KBM-7 (cell line): ENCODE measurements around the gene HYAL1.
A peak's percentile ranks its signal among the peaks of the same experiment; 100 is the strongest.

Source experiments
- DNase-seq: peaks from one replicate; pipeline ENCODE4 v3.0.0-alpha.2; 2015
- in situ Hi-C: fragments of 300-500 bp; cut with MboI; formaldehyde crosslinking; loops from 2 replicates; pipeline ENCODE4 v1.14.3; 2020; ENCODE audit warnings: low sequenced_read_pairs, low pct_unique_long_range_greater_than_20kb, mixed read lengths

The HYAL1 gene

DNA sequence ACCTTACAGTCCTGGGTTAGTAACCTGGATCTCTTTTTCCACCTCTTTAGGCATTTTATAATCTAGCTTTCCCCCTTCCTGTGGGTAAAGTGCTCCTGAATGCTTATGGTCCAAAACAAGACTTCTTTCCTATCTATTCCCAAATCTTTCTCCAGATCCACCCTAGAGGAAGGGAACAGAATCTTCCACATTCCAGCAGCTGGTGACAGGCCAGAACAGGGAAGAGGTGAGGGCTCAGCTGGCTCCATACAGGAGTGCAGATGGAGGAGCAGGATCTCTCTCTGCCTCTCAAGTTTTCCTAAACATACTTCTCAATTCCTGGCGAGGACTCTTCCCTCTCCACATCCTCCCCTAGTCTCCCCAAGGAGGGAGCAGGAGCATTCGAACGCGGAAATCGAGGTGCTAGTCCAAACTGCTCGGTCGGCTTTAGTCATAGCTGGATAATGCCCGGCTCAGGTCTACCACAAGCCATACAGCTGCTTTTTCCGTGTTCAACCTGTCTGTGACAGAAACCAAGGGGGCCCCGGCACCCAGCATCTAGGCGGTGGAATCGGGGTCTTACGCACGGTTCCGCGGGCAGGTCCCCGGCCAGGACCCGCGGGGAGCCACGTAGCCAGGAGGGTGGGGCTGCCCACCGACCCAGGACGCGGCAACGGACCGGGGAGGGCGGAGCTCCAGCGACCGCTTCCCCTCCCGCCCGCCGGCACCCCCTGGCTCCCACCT is 33.2 kb upstream of the HYAL1 start:
- no peak for DNase-seq
- in situ Hi-C loops, result no loop called here

DNA sequence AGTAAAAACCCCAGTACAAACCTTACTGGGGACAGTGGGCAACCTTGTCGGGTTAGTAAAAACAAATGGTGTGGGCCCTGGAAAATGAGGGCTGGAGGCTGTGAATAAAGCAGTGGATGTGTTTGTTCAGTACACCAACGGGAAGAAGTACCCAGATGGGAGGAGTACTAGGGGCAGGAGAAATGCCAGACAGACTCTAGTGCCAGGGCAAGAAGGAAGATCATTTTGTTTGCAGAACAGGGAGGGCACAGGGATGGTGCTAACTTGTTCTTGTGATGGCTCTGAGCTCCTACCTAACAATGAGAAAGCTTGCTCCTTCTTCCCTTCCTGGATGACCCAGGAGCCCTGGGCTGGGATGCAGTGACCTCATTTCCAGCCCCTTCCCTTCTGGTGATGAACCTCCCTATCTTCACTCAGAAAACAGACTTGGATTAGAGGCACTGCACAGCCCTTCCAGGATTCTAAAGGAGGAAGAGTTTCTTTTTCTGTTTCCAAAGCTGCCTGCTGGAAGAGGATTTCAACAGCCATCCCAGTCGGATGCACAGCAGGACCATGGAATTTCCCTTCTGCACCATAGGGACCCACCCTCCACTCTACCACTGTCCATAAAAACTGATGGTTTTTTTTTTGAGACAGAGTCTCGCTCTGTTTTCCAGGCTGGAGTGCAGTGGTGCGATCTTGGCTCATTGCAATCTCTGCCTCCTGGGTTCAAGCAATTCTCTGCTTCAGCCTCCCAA is 31.1 kb upstream of the HYAL1 start:
- in situ Hi-C loops, result no loop called here
- no peak for DNase-seq

DNA sequence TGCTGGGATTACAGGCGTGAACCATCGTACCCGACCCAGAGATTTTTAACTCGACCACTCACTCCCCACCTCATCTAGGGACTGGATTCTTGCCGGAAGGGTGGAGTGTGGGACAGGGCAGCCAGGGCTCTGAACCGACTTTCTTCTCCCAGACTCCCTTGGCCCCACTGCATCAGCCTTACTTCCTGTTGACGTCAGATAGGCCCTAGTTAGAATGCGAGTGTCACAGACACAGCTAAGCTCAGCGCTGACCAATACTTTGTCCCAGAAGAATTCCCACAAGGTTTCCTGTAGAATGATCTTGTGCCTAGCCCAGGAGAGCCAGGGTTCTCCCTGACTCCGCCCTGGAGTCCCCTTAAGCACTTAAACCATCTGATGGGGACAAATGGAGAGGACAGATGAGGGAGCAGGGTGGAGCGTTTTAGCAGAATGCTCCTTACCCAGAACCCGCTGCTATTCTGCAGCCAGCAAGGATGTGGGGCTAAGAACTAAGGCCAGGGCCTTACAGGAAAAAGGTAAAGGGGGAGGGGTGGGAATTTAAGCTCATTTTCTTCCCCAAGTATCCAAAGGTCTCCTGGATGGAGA is 30.5 kb upstream of the HYAL1 start:
- no peak for DNase-seq
- in situ Hi-C loops, result no loop called here

DNA sequence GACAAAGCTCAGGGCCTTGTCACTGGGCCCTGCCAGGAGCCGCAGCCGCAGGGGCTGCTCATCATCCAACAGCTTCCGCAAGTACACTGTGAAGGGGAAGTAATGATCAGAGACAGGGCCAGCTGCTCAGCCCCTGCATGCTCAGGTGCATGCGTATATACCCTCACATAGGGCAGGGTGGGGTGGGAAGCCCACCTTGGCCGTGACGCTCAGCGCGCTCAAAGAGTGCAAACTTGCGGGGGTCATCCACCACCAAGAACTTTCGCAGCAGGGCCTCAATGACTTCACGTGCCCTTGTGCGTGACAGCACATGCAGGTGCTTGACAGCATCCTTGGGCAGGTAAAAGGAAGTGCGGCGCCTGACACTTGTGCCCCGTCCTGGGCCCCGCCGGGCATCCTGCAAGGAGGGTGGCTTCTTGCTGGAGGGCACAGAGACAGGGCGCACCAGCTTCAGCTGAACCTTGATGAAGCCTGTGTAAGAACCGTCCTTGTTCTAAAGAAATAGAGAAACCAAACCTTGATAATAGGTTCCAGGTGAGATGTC is 28.1 kb upstream of the HYAL1 start:
- DNase-seq, result no peak
- in situ Hi-C loops, result no loop called here

DNA sequence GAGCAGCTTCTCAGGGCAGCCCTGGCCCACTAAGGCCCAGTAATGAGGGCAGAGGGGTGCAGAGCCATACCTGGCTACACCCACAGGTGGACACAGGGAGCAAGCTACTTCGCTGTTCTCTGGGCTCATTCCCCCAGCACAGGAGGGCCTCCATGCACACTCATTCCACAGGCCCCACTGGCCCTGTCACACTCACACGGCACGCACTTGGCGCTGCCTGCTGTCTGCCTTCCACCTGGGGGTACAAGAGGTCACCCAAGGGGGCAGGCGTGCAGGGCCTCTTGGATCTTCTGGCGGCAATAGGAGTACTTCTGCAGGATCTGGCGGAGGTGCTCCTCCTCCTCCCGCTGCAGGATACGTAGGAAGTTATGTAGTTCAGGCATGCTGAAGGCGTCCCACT is 27.0 kb upstream of the HYAL1 start:
- DNase-seq, result no peak
- in situ Hi-C loops, result no loop called here

DNA sequence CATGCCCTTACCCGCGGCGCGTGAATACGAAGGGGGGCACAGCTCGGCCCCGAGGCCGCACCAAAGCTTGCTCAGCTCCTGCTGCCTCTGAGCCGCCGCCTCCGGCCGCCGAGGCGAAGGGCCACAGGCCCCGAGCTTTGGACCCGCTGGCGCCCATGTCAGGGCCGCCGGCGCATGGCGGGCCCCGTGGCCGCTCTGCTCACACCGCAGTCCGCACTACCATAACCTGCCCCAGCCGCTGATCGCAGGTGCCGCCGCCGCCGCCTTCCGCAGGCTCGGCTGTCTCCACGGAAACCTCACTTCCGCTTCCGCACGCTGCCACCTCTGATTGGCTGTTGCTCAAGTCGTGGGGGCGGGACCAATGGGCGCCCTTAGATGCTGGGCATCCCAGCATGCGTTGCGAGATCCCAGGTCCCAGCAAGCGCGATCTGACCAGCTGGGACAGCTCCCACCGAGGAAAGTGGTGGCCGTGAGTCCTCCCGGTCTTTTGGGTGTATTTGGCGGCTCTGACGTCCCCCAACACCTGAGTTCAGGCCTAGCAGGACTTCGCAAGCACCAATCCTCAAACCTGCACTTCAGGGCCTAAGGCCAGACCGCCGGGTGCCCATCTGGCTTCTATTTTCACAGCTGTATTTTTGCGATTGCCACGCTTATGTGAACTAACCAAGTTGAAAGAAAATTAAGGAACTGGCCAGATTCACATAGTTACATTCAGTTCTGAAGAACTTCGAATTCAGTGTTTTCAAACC is 24.7 kb upstream of the HYAL1 start, which contains the start of gene TUSC2:
Gene TUSC2, minus strand, starts transcription at position 281 of the 749 bp plus-strand sequence. Its CDS starts 124 bp downstream, at position 157.
- peak; percentile 96 for DNase-seq
- in situ Hi-C loops, result no loop called here

DNA sequence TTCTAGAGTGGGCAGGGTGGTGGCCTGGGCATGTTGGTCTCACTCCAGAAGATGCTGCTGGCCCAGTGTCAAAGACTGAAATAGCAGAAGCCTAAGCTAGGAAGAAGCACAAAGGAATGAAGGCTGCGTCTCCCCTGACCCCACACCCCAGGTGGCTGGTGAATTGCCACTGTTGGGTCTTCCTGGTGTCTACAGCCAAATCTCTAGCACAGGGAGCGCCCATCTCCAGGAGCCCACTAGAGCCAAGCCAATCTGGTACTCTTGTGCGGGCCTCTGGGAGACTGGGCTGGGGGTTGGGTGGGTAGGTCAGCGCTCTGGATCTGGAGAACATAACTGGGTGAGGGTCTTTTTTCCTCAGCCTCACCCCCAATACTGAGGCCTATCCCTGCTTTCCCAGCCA is 23.8 kb upstream of the HYAL1 start:
- DNase-seq, result no peak
- in situ Hi-C loops, result no loop called here

DNA sequence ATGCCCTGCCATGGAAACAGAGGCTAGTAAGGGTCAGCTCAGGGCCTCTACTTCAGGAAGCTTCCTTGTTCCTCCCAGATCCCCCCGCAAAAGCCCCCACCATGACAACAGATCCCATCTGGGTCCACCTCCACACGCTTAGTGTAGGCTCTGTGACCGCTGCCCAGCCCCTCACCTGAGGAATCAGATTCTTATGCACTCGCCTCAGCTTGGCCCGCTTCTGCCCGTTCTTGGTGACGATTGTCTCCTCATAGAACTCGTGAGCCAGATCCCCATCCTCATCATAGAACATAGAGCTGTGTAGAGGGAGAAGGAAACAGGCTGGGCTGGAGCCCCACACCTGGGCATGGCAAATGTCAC is 22.8 kb upstream of the HYAL1 start:
- DNase-seq, result no peak
- in situ Hi-C loops, result no loop called here

DNA sequence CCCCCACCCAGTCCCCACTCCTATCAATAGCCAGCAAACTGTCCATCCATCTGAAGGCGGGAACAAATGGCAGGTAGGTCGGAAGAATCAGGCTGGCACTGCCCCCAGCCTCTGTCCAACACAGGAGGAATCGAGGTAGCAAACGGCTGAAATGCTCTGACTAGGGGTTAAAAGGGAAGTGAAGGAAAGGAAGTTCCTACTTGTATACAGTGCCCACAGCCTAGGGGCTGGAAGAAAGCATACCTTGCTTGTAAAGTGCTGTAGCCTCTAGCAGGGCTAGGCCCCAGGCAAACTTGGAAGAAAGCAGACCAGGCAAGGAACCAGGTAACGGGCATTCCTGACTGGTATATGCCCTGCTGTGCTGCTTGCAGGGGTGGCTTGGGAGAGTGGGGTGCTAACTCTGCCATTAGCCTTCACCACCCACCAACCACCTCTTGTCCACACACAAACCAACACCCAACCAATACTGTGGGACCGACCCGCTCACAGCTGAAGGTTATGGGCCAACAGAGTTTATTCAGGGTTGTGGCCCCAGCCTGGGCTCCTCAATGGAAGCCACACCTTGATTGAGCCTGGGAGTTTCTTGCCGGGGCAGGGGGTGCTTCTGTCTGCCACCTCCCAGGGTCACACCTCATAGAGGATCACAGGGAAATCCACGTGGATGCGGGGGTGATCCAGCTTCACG is 22.3 kb upstream of the HYAL1 start:
- no peak for DNase-seq
- in situ Hi-C loops, result no loop called here

DNA sequence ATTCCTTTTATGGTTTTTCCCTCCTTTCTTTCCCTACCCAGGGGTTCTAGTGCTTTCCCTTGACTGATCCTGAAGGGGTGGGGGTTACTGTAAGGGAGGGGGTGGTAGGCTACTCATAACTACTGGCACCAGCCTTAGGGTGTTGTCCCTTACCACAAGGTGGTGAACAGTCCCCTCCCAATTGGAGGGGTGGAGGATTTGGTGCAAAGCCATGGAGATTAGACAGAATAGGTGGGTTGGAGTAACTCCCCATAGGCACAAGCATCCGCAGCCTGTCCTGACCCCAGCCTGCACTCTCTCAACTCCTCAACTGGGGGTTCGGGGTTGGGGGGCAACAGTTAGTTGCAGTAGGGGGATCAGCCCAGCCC is 21.7 kb upstream of the HYAL1 start:
- in situ Hi-C loops, result no loop called here
- no peak for DNase-seq

DNA sequence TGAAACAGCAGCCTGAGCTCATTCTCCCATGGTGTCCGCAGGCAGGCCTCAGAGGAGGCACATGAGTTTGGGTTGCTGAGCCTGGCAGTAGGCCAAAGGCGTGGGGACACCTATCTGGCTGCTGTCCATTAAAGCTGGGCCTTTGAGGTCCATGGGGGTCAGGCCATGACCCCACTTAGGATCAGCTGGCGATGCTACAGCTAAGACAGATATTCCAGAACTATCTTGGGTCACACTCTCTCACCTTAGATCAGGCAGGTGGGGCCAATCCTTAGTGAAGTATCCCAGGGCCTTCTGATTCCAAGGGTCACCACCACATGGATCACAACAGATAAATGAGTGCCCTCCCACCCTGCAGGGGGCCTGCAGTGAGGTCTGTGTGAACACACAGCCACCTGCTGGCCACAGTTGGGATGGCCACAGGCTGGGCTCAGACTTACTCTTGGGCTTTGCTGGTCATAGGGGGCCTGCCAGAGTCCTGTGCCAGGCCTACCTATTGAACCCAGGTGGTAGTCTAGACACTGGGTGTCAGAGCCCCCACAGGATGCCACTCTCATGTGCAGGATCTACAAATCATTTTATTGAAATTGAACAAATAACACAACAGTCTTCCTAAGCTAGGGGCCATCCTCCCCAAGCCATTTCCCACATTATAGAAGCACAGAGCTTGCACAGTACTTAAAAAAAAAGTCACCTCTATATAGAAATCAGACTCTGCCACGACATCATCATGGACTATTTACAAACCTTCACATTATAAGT is 21.2 kb upstream of the HYAL1 start:
- in situ Hi-C loops, result no loop called here
- peak; percentile 77 for DNase-seq

DNA sequence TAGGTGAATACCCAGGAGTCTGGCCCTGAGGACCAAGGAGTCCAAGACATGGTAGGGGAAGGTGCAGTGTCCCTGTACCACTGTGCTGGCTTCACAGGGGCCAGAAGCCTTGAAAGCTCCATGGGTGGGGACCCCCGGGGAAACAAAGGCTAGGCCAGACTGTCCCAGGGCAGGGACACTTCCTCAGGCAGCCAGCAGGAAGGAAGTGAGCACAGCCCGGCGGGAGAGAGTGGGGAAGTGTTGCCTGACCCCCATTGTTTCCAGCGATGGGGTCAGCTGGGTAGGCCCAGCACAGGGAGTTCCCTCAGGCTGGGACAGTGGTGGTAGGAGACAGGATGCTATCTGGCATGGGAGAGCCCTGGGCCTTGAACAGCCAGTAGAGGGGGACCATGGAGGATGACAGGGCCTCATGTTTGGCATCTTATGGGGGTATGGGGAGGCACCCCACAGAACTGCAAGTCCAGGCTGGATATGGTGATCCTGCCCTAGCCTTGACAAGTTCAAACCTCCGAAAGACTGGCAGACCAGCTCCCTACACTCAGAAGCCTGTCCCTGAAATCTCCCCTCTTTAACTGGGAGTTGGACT is 20.3 kb upstream of the HYAL1 start:
- no peak for DNase-seq
- in situ Hi-C loops, result no loop called here

DNA sequence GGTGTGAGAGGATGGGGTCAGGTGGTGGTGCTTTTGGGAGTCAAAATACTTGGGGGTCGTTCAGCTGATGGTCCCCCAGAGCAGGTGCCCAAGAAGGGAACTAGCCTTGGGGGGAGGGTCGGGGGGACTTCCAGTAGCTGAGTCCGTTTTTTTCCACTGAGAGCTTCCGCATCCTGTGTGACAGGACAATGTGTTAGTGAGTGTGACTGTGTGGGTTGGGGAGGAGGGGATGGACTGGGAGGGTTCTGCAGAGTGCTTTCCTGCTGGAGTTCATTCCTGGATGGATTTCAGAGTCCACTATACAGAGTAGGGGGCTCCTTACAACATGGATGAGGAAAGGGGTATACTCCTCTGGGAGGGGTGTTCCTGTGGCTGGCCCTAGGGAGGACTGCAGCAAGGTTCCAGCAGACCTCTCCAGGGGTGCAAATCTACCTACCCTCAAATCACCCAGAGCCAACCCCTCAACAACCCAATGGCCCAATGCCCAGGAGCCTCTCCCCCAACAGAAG is 19.8 kb upstream of the HYAL1 start:
- no peak for DNase-seq
- in situ Hi-C loops, result no loop called here

DNA sequence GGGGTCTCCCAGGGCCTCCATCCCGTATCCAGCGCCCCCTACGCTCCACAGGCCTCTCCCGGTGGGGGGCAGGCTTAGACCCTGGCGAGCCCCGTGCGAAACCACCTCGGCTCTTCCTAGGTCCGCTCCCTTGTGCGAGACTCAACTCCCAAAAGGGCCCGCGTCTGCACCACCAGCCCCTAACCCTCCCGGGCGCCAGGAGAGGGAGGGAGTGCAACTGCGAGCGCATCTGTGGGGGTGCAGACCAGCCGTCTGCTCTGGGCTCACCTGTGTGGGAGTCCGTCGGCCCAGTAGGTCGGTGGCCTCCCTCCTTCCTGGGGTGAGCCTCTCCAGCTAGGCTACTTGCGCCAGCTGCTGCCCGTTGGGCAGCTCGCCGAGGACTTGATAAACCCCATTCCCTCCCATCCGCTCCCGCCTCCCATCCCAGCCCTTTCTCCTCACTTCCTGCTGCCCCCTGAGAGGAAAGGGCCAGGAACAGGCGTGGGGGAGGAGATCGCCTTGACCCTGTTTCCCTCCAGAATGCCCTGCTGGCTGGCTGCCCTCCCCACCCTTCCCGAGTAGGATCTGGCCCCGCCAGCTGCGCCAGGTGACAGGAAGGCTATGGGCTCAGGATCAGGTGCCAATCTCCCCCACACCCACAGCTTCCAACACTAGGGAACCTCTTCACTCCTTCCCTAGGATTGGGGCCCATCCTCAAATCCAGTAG is 19.2 kb upstream of the HYAL1 start, which contains the start of gene HYAL2:
Gene HYAL2, minus strand, starts transcription at position 360 of the 706 bp plus-strand sequence. CDS start 2,256 bp downstream, outside the sequence.
- in situ Hi-C loops, result no loop called here
- DNase-seq, result no peak

DNA sequence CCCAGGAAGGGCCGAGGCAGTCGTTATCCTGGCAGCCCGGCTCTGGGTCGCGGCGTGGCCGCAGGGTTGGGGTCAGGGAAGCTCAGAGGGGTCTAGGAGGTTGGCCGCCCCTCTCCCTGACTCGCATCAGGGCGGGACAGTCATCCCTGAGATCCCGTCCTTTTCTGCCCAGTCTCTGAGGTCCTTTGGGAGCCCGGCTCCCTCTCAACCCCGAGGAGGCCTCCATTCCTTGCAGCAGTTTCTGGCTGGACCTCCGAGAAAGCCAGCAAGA is 18.7 kb upstream of the HYAL1 start:
- in situ Hi-C loops, result no loop called here
- no peak for DNase-seq

DNA sequence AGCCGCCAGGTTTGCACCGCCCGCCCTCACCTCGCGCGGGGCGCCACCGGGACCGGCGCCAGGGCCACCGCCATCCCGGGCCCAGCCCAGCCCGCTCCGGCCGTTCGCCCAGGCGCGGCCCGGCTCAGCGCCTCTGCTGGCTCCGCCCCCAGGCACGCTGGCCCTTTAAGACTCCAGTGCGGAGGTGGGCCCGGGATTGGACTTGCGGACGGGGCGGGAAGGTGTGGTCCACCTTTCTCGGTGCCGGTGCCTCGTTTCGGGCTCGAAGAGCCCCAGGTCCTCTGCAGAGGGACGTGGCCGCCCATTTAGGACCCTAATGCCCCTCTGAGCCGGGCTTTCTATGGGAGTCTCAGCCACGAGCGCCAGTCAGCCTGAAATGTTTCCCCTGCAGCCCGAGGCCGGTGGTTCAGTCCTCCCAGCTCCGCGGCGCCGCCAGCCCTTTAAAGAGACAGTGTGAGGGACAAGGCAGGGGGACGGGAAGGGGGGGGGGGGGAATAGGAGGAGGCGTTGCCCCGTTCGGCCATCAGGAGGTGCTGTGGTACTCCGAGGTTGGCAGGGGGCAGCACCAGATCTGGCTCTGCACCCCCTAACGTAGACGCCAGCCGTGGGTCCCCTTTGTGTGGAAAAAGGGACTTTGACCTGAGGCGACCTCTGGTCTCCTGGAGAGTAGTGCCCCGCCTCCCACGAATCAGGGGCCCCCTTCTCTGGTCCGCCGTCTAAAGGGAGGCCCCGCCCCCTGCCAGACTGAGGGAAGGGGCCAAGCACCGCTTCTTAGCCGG is 18.2 kb upstream of the HYAL1 start:
- peak; percentile 89 for DNase-seq
- in situ Hi-C loops, result no loop called here

DNA sequence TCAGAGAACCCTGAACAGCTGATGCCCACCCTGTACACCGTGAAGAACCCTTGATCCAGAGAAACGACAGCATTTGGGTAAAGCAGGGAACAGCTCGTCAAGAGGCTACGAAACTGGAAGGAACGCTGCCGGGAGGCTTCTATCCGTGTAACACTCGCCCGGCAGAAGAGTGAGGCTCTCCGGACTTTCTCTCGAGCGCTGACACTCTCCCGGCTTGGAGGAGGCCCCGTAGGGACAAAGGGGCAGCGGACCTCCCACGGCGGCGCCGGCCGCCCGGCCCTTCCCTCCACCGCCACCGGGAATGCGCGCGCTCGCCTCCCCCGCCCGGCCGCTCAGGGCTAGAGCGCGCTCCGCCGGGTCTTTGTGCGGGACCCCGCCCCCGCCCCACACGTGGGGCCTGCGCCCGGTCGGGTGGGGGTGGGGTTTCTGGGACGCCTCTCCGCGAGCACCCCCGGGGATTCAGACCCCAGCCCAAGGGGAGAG is 17.5 kb upstream of the HYAL1 start:
- in situ Hi-C loops, result no loop called here
- peak; percentile 69 for DNase-seq
